SK-N-SH treated with all-trans-retinoic acid at 6 μM for 48 hours (cell line): ENCODE data around the gene DYNC1I2.

Experiments
- CSDC2 ChIP-seq: fragments of 250-450 bp; sonication (Bioruptor Pico); IDR thresholded peaks from 2 replicates; pipeline ENCODE4 v1.5.0; 2020; ENCODE audit warnings: mild to moderate bottlenecking, moderate library complexity
- ISL1 ChIP-seq: fragments of 250-450 bp; sonication (Bioruptor Pico); IDR thresholded peaks from 2 replicates; pipeline ENCODE4 v2.1.2; 2022; ENCODE audit warnings: mild to moderate bottlenecking, moderate library complexity
- RARB ChIP-seq: fragments of 250-450 bp; sonication (Bioruptor Pico); IDR thresholded peaks from 2 replicates; pipeline ENCODE4 v1.8.0; 2021; ENCODE audit warnings: mild to moderate bottlenecking, moderate library complexity
- SNAI2 ChIP-seq: fragments of 250-450 bp; sonication (Bioruptor Pico); IDR thresholded peaks from 2 replicates; pipeline ENCODE4 v1.5.0; 2020; ENCODE audit warnings: mild to moderate bottlenecking, moderate library complexity
- TCF4 ChIP-seq: fragments of 250-450 bp; sonication (Bioruptor Pico); IDR thresholded peaks from 2 replicates; pipeline ENCODE4 v1.8.0; 2021; ENCODE audit warnings: mild to moderate bottlenecking, moderate library complexity, borderline replicate concordance
- TOX ChIP-seq: fragments of 250-450 bp; sonication (Bioruptor Pico); IDR thresholded peaks from 2 replicates; pipeline ENCODE4 v1.8.0; 2021; ENCODE audit warnings: mild to moderate bottlenecking, moderate library complexity, borderline replicate concordance
- ZFP3 ChIP-seq: fragments of 250-450 bp; sonication (Bioruptor Pico); IDR thresholded peaks from 2 replicates; pipeline ENCODE4 v1.5.0; 2020; ENCODE audit warnings: mild to moderate bottlenecking, moderate library complexity
- ZFP30 ChIP-seq: fragments of 450-650 bp; formaldehyde crosslinking; IDR thresholded peaks from 2 replicates; pipeline ENCODE4 v1.5.0; 2022; ENCODE audit warnings: mild to moderate bottlenecking, moderate library complexity
- ZNF70 ChIP-seq: fragments of 450-650 bp; formaldehyde crosslinking; IDR thresholded peaks from 2 replicates; pipeline ENCODE4 v1.5.0; 2020; ENCODE audit warnings: mild to moderate bottlenecking, moderate library complexity
- ZNF8 ChIP-seq: fragments of 450-650 bp; formaldehyde crosslinking; IDR thresholded peaks from 2 replicates; pipeline ENCODE4 v1.5.0; 2020; ENCODE audit warnings: mild to moderate bottlenecking, moderate library complexity
- TF ChIP-seq, protein P1 (sequence below): fragments of 250-450 bp; sonication (Bioruptor Pico); IDR thresholded peaks from 2 replicates; pipeline ENCODE4 v1.8.0; 2021; ENCODE audit warnings: low read depth, mild to moderate bottlenecking, moderate library complexity, borderline replicate concordance
- TF ChIP-seq, protein P2 (sequence below): fragments of 250-450 bp; sonication (Bioruptor Pico); IDR thresholded peaks from 2 replicates; pipeline ENCODE4 v1.5.1; 2020; ENCODE audit warnings: low read depth, mild to moderate bottlenecking, moderate library complexity
- TF ChIP-seq, protein P3 (sequence below): fragments of 250-450 bp; sonication (Bioruptor Pico); IDR thresholded peaks from 2 replicates; pipeline ENCODE4 v1.8.0; 2020; ENCODE audit warnings: mild to moderate bottlenecking, moderate library complexity, borderline replicate concordance

DNA sequence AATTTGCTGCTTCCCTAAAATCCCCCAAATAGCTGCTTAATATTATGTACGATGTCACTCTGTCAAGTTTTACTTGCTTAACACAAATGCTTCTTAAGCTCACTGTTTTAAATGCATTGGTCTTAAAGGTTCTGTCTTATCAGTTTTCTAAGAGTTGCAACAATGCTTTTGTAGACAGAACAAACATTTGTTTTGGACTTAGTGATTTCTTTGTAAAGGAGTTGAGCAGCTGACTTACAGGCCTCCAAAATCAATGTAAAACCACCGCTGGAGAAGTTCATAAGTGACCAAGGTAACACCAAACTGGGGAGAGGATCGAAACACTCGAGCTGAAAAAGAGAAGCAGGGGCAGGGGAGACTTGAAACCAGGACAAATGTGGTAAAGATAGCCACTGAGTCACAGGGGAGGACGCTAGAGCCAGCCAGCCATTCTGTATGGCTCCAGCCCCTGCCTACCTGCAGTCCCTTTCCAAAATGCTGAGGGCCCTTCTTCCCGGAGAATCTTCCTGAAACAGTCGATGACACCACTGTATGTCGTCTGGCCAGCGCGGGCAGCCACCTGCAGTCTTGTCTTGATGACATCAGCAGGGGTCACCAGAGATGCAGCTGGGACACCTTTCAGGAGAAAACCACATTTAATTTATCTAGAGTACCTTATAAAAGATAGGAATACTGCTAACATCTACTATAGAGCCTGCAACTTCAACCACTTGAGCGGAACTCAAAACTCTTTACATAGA lies 100.2 kb downstream of the DYNC1I2 start:
- TF ChIP-seq ZFP3 (CRISPR knock-in tag) (no peak), CSDC2 (CRISPR knock-in tag) (no peak), ISL1 (CRISPR knock-in tag) (no peak), ZFP30 (CRISPR knock-in tag) (no peak), RARB (CRISPR knock-in tag) (no peak), ZNF70 (CRISPR knock-in tag) (no peak), TOX (CRISPR knock-in tag) (no peak), SNAI2 (no peak), ZNF8 (CRISPR knock-in tag) (no peak), TCF4 (no peak)
- TF ChIP-seq, protein P1, sequence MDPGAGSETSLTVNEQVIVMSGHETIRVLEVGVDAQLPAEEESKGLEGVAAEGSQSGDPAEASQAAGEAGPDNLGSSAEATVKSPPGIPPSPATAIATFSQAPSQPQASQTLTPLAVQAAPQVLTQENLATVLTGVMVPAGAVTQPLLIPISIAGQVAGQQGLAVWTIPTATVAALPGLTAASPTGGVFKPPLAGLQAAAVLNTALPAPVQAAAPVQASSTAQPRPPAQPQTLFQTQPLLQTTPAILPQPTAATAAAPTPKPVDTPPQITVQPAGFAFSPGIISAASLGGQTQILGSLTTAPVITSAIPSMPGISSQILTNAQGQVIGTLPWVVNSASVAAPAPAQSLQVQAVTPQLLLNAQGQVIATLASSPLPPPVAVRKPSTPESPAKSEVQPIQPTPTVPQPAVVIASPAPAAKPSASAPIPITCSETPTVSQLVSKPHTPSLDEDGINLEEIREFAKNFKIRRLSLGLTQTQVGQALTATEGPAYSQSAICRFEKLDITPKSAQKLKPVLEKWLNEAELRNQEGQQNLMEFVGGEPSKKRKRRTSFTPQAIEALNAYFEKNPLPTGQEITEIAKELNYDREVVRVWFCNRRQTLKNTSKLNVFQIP (CRISPR knock-in tag), result no peak
- TF ChIP-seq, protein P2, sequence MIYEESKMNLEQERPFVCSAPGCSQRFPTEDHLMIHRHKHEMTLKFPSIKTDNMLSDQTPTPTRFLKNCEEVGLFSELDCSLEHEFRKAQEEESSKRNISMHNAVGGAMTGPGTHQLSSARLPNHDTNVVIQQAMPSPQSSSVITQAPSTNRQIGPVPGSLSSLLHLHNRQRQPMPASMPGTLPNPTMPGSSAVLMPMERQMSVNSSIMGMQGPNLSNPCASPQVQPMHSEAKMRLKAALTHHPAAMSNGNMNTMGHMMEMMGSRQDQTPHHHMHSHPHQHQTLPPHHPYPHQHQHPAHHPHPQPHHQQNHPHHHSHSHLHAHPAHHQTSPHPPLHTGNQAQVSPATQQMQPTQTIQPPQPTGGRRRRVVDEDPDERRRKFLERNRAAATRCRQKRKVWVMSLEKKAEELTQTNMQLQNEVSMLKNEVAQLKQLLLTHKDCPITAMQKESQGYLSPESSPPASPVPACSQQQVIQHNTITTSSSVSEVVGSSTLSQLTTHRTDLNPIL, result no peak
- TF ChIP-seq, protein P3, sequence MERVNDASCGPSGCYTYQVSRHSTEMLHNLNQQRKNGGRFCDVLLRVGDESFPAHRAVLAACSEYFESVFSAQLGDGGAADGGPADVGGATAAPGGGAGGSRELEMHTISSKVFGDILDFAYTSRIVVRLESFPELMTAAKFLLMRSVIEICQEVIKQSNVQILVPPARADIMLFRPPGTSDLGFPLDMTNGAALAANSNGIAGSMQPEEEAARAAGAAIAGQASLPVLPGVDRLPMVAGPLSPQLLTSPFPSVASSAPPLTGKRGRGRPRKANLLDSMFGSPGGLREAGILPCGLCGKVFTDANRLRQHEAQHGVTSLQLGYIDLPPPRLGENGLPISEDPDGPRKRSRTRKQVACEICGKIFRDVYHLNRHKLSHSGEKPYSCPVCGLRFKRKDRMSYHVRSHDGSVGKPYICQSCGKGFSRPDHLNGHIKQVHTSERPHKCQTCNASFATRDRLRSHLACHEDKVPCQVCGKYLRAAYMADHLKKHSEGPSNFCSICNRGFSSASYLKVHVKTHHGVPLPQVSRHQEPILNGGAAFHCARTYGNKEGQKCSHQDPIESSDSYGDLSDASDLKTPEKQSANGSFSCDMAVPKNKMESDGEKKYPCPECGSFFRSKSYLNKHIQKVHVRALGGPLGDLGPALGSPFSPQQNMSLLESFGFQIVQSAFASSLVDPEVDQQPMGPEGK (CRISPR knock-in tag), result no peak
